Endothelial cell of umbilical vein (primary cell): Measurements from ENCODE around the gene KISS1. TPM values are rescaled to one million over a fixed set of nuclear protein-coding genes. Genes with fewer than 3 reads are reported as not detected.

Experiments
- BruUV-seq: library from RNA; stranded (reverse); fragments of 400-500 nt; replicated peaks from 2 replicates; lab custom pipeline; 2021; lab: Mats Ljungman, UMichigan
- CTCF ChIA-PET: fragments of 300-600, 350-600 bp; sonication (Branson Sonifier 250); formaldehyde crosslinking; loops from one replicate; lab custom pipeline; 2021; ENCODE audit warnings: antibody characterized with exemption, inconsistent platforms; lab: Charles Lee
- POLR2A ChIA-PET: fragments of 300-600, 350-600 bp; sonication (Branson Sonifier 250); formaldehyde crosslinking; loops from one replicate; lab custom pipeline; 2021; ENCODE audit warnings: antibody characterized with exemption, inconsistent platforms; lab: Charles Lee
- DNase-seq: peaks from one replicate; pipeline ENCODE4 v3.0.0-alpha.2; 2011; ENCODE audit warnings: low read depth, low spot score
- FAIRE-seq: peaks from 2 replicates; lab custom pipeline; 2011; peaks lifted over from hg19 to GRCh38; lab: Jason Lieb, UNC
- H2AFZ ChIP-seq: 2 replicates; pipeline ENCODE4 v1.6.0; 2012; ENCODE audit warnings: low read depth, low read length, control low read depth, inconsistent platforms
- H3K27ac ChIP-seq: 2 replicates; pipeline ENCODE4 v1.5.1; 2011; ENCODE audit warnings: low read depth, mild to moderate bottlenecking, control low read depth, low read length, moderate library complexity; ENCODE audit not compliant: insufficient read depth
- H3K27me3 ChIP-seq, 2 experiments: 2 replicates each; pipeline versions ENCODE4 v1.6.0 to v1.6.1; 2011; ENCODE audit warnings: low read length in 2 of 2, mixed read lengths in 1 of 2; ENCODE audit not compliant: control insufficient read depth in 2 of 2, insufficient read depth in 2 of 2
- H3K36me3 ChIP-seq, 2 experiments: 2 replicates in 1 of 2; 3 replicates in 1 of 2; pipeline ENCODE4 v1.5.1; 2011; ENCODE audit warnings: low read length in 2 of 2, mild to moderate bottlenecking in 1 of 2, moderate library complexity in 1 of 2; ENCODE audit not compliant: control insufficient read depth in 2 of 2, insufficient read depth in 2 of 2; ENCODE audit errors: extremely low read depth in 1 of 2
- H3K4me1 ChIP-seq: 3 replicates; pipeline ENCODE4 v1.5.1; 2011; ENCODE audit warnings: mild to moderate bottlenecking, low read length; ENCODE audit not compliant: control insufficient read depth, insufficient read depth; ENCODE audit errors: extremely low read depth
- H3K4me2 ChIP-seq: 2 replicates; pipeline ENCODE4 v1.6.1; 2011; ENCODE audit warnings: low read length, control low read depth, mixed read lengths; ENCODE audit not compliant: insufficient read depth
- H3K4me3 ChIP-seq, 3 experiments: fragments of 200-600 bp in 1 of 3; sonication (generic), shearing (Covaris generic) in 1 of 3; replicated peaks in 1 of 3; 2 replicates each; pipeline ENCODE4 v1.5.1; 2011 to 2016; ENCODE audit warnings: control low read depth in 3 of 3, low read length in 3 of 3, mild to moderate bottlenecking in 2 of 3, inconsistent platforms in 1 of 3, low read depth in 1 of 3, moderate library complexity in 1 of 3; ENCODE audit not compliant: insufficient read depth in 1 of 3
- H3K79me2 ChIP-seq: 2 replicates; pipeline ENCODE4 v1.6.0; 2012; ENCODE audit warnings: low read length, inconsistent platforms; ENCODE audit not compliant: control insufficient read depth, insufficient read depth
- H3K9ac ChIP-seq: replicated peaks from 2 replicates; pipeline ENCODE3; 2011; ENCODE audit warnings: low read length, control low read depth; ENCODE audit not compliant: insufficient read depth; ENCODE audit errors: extremely low read depth
- H3K9me1 ChIP-seq: replicated peaks from 3 replicates; pipeline ENCODE4 v1.6.0; 2011; ENCODE audit warnings: mild to moderate bottlenecking, low read length; ENCODE audit not compliant: control insufficient read depth, insufficient read depth; ENCODE audit errors: extremely low read depth
- H3K9me3 ChIP-seq: replicated peaks from 2 replicates; pipeline ENCODE4 v1.5.1; 2012; ENCODE audit warnings: low read length, inconsistent platforms; ENCODE audit not compliant: control insufficient read depth, insufficient read depth
- H4K20me1 ChIP-seq: replicated peaks from 2 replicates; pipeline ENCODE3; 2011; ENCODE audit warnings: mild to moderate bottlenecking, low read length; ENCODE audit not compliant: control insufficient read depth, insufficient read depth; ENCODE audit errors: extremely low read depth
- EZH2 ChIP-seq: IDR thresholded peaks from 2 replicates; pipeline ENCODE4 v1.6.1; 2012; ENCODE audit warnings: borderline replicate concordance, low read depth, mild to moderate bottlenecking, moderate library complexity, low read length, inconsistent platforms; ENCODE audit not compliant: severe bottlenecking
- FOS ChIP-seq: IDR thresholded peaks from 2 replicates; pipeline ENCODE4 v1.6.1; 2011; ENCODE audit warnings: mild to moderate bottlenecking, low read length, moderate library complexity, borderline replicate concordance; ENCODE audit not compliant: insufficient read depth
- GATA2 ChIP-seq: IDR thresholded peaks from 2 replicates; pipeline ENCODE4 v1.7.0; 2011; ENCODE audit warnings: low read depth, mild to moderate bottlenecking, moderate library complexity, mixed read lengths, low read length; ENCODE audit not compliant: insufficient read length, insufficient read depth
- JUN ChIP-seq: IDR thresholded peaks from 2 replicates; pipeline ENCODE4 v1.6.1; 2011; ENCODE audit warnings: borderline replicate concordance, low read depth; ENCODE audit not compliant: insufficient read length, insufficient read depth
- MYC ChIP-seq: IDR thresholded peaks from one replicate; pipeline ENCODE4 v1.6.1; 2011; ENCODE audit warnings: mild to moderate bottlenecking, low read depth, low read length
- POLR2A ChIP-seq: IDR thresholded peaks from 2 replicates; pipeline ENCODE4 v1.6.1; 2012; ENCODE audit warnings: low read depth, mild to moderate bottlenecking, control low read depth, low read length
- POLR2AphosphoS5 ChIP-seq: IDR thresholded peaks from 2 replicates; pipeline ENCODE4 v1.6.1; 2012; ENCODE audit warnings: low read depth, mild to moderate bottlenecking, control low read depth, low read length, moderate library complexity; ENCODE audit not compliant: insufficient read depth
- dilution Hi-C: fragments of 300-500 bp; cut with MboI; formaldehyde crosslinking; loops from one replicate; pipeline ENCODE4 v1.15.0; 2019; ENCODE audit warnings: low sequenced_read_pairs; ENCODE audit not compliant: extremely low pct_ligation_motif_present
- intact Hi-C: fragments of 100-400 bp; cut with micrococcal nuclease; formaldehyde crosslinking; loops from one replicate; pipeline ENCODE4 v1.10.0; 2022
- polyA plus RNA-seq, 4 experiments: library from polyadenylated mRNA; depleted of rRNA in 3 of 4; stranded (reverse) in 3 of 4; unstranded in 1 of 4; fragments of >200 nt; gene quantifications; 2 replicates each; pipeline versions ENCODE4 v1.2.1 to v1.2.3, GENCODE V29; 2011 to 2012; ENCODE audit warnings: missing spikeins in 1 of 4
- total RNA-seq: library from RNA; stranded (reverse); gene quantifications from 2 replicates; pipeline ENCODE4 v1.2.3, GENCODE V29; 2021
- TF ChIP-seq, protein P1 (sequence below): IDR thresholded peaks from 2 replicates; pipeline ENCODE4 v1.6.1; 2011; ENCODE audit not compliant: insufficient read depth, insufficient read length
- TF ChIP-seq, protein P2 (sequence below), 2 donors: IDR thresholded peaks; 1 replicate in 1 of 2; 2 replicates in 1 of 2; pipeline ENCODE4 v1.5.1; 2011; ENCODE audit warnings: low read length in 2 of 2, mild to moderate bottlenecking in 2 of 2, moderate library complexity in 2 of 2, control low read depth in 1 of 2, inconsistent platforms in 1 of 2, low read depth in 1 of 2; ENCODE audit not compliant: insufficient read depth in 1 of 2; ENCODE audit errors: extremely low read depth in 1 of 2

The KISS1 gene
- total and polyA plus RNA-seq, 2 donors (not counting 3 experiments of a cell fraction or from before 2014, with no cell fraction given): 0.22 to 1.00 TPM

DNA sequence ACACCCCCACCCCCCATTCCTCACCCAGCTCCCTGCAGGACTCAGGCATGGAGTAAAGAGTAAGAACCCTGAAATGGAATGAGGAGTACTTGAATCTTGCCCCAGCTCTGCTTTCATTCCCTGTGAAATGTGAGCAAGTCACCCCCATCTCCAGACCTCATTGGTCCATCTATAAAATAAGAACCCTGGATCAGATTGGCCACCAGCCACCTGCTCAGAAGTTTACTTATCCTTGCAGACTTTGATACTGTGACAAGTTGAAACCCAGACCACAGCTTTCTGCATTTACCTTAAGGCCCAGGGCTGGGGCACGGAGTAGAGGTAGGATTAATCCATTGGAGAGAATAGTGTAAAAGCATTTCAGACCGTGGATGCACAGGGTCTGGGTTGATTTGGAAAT is 2.2 kb downstream of the KISS1 start:
- no peaks in the 10 kb centered on the region for H3K79me2 ChIP-seq
- H4K20me1 ChIP-seq: no peaks in the 10 kb centered on the region
- intact Hi-C loops (no loop called here), dilution Hi-C loops (no loop called here)
- BruUV-seq: no TSS peak
- no peak overlapping the region for H3K9ac ChIP-seq
- no peak overlapping the region for H2AFZ ChIP-seq
- H3K27ac ChIP-seq: no peak overlapping the region
- DNase-seq (no peak), FAIRE-seq (peak; percentile 40)
- peaks cover 48% of the 10 kb centered on the region for H3K4me1 ChIP-seq
- no peak overlapping the region for H3K4me3 ChIP-seq
- H3K9me1 ChIP-seq: no peaks in the 10 kb centered on the region
- ChIA-PET CTCF (interaction anchor here (1.7 kb wide), 1 partner anchor 12 kb away, joined by 8 read pairs; no protein-coding TSS in a partner anchor), POLR2A (interaction anchor here (0.6 kb wide), 1 partner anchor 321 kb away, joined by 5 read pairs; no protein-coding TSS in a partner anchor)
- no peaks in the 10 kb centered on the region for H3K36me3 ChIP-seq
- no peaks in the 10 kb centered on the region for H3K9me3 ChIP-seq
- no peak overlapping the region for H3K4me2 ChIP-seq
- TF ChIP-seq FOS (no peak), GATA2 (no peak), POLR2A (no peak), JUN (no peak), MYC (no peak), EZH2 (no peak), POLR2AphosphoS5 (no peak)
- TF ChIP-seq, protein P1, sequence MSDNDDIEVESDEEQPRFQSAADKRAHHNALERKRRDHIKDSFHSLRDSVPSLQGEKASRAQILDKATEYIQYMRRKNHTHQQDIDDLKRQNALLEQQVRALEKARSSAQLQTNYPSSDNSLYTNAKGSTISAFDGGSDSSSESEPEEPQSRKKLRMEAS: no peak
- TF ChIP-seq, protein P2, sequence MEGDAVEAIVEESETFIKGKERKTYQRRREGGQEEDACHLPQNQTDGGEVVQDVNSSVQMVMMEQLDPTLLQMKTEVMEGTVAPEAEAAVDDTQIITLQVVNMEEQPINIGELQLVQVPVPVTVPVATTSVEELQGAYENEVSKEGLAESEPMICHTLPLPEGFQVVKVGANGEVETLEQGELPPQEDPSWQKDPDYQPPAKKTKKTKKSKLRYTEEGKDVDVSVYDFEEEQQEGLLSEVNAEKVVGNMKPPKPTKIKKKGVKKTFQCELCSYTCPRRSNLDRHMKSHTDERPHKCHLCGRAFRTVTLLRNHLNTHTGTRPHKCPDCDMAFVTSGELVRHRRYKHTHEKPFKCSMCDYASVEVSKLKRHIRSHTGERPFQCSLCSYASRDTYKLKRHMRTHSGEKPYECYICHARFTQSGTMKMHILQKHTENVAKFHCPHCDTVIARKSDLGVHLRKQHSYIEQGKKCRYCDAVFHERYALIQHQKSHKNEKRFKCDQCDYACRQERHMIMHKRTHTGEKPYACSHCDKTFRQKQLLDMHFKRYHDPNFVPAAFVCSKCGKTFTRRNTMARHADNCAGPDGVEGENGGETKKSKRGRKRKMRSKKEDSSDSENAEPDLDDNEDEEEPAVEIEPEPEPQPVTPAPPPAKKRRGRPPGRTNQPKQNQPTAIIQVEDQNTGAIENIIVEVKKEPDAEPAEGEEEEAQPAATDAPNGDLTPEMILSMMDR (IDR thresholded peaks at IDR 0.05; ENCODE audit: extremely low read depth in 1 of 2, insufficient read depth in 1 of 2, low read depth in 1 of 2, low read length in 2 of 2): no peak
- no peaks in the 10 kb centered on the region for H3K27me3 ChIP-seq
